OCI-LY7 (cell line): ENCODE measurements around the gene CNTNAP4.

ENCODE experiments used
- EZH2phosphoT487 ChIP-seq: fragments of 200-600 bp; sonication (generic); IDR thresholded peaks from 2 replicates; pipeline ENCODE4 v1.6.1; 2018; ENCODE audit warnings: low read depth, borderline replicate concordance, mild to moderate bottlenecking, mixed run types, antibody characterized with exemption, low read length, moderate library complexity, mixed read lengths
- TF ChIP-seq, protein P1 (sequence below): fragments of 200-600 bp; sonication (generic); conservative IDR thresholded peaks from 2 replicates; pipeline ENCODE4 v1.5.1; 2014; ENCODE audit warnings: mild to moderate bottlenecking, antibody characterized with exemption, low read length, moderate library complexity, mixed read lengths

DNA sequence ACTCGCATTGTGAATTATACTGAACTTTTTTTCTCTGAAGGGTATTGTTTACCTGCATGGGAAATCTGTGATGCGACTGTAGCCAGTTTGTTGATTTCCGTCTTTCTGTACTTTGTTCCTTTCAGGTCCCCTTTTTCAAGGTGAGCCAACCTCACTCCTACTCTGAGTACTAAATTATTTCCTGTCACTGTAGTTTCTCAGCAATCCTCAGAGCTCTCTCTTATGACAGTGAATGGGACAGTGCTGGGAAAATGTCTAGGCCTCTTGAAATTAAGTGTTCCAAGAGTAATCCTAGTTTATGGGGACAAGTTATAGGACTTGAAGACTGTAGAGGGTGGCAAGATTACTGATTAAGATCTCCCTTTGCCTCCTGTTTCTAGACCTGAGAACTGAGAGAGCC is 167.6 kb downstream of the CNTNAP4 start:
- TF ChIP-seq, protein P1, sequence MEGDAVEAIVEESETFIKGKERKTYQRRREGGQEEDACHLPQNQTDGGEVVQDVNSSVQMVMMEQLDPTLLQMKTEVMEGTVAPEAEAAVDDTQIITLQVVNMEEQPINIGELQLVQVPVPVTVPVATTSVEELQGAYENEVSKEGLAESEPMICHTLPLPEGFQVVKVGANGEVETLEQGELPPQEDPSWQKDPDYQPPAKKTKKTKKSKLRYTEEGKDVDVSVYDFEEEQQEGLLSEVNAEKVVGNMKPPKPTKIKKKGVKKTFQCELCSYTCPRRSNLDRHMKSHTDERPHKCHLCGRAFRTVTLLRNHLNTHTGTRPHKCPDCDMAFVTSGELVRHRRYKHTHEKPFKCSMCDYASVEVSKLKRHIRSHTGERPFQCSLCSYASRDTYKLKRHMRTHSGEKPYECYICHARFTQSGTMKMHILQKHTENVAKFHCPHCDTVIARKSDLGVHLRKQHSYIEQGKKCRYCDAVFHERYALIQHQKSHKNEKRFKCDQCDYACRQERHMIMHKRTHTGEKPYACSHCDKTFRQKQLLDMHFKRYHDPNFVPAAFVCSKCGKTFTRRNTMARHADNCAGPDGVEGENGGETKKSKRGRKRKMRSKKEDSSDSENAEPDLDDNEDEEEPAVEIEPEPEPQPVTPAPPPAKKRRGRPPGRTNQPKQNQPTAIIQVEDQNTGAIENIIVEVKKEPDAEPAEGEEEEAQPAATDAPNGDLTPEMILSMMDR, result no peak
- TF ChIP-seq EZH2phosphoT487, result no peak
